Measurements from ENCODE around the gene RAB14. TPM values are rescaled to one million over a fixed set of nuclear protein-coding genes. Genes with fewer than 3 reads are reported as not detected.
"Not testable (repeated sequence)": the region's sequence is repeated elsewhere in the genome, so short reads cannot be mapped to it uniquely, and the experiment has no call there.

RAB14 gene
- total RNA-seq, 4 donors from 2014 or later: 26.2 to 54.1 (median 33.8) TPM

GRCh38 chr9:121184463-121184862 is 17.2 kb downstream of the RAB14 start:
- Histone ChIP-seq H3K9me3 (no peaks in the 10 kb centered on the region), H3K27me3 (no peaks in the 10 kb centered on the region), H3K4me1 (peaks cover 0 to 23% (median 5%) of the 10 kb centered on the region in 4 donors), H3K4me3 (no peak overlapping the region), H3K27ac (no peak overlapping the region), H3K36me3 (peaks cover 0 to 48% (median 0%) of the 10 kb centered on the region in 3 donors)
- TF ChIP-seq POLR2A (IDR thresholded peaks at IDR 0.05) (no peak), CTCF (IDR thresholded peaks at IDR 0.05) (no peak)
- DNase-seq: no peak

DNA sequence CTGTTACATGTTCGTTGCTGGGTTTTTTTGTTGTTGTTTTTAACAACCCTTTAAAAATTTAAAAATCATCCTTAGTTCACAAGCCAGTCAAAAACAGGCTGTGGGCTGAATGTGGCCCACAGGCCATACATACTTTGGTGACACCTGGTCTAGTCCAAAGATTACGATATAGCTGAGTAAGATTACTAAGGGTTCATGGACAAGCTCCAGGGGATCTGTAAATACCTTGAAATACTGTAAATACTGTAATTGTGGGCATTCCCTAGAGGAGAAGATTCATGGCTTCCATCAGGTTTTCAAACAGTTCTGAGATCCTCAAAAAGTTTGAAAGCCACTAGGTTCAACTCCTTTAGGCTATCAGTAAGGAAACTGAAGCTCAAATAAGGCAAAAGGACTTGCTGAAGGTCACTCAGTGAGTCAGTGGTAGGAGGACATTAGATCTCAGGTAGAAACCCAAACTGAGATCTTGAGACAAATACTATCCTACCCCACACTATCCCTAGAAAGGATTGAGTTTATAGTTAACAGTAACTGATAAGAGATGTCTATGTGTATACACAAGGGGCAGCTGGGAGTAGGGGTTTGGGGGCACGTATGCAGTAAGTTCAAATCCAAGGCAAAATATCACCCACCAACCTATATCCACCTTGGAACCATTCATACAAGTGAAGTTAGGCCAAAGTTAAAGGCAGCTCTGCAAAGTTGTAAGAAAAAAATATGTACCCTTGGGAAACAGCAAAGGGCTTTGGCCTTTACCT is 17.8 kb downstream of the RAB14 start:
- Histone ChIP-seq H3K27ac (no peak overlapping the region), H3K4me1 (peaks cover 0 to 24% (median 5%) of the 10 kb centered on the region in 4 donors), H3K36me3 (peaks cover 0 to 52% (median 0%) of the 10 kb centered on the region in 3 donors), H3K4me3 (no peak overlapping the region), H3K27me3 (no peaks in the 10 kb centered on the region), H3K9me3 (no peaks in the 10 kb centered on the region)
- TF ChIP-seq CTCF (IDR thresholded peaks at IDR 0.05) (no peak), POLR2A (IDR thresholded peaks at IDR 0.05) (no peak)
- DNase-seq: no peak

GRCh38 chr9:121182989-121183388 is 18.7 kb downstream of the RAB14 start:
- H3K27me3 ChIP-seq: no peaks in the 10 kb centered on the region
- H3K4me1 ChIP-seq: peaks cover 0 to 27% (median 5%) of the 10 kb centered on the region in 4 donors
- no peak for TF ChIP-seq POLR2A (IDR thresholded peaks at IDR 0.05)
- no peak for TF ChIP-seq CTCF (IDR thresholded peaks at IDR 0.05)
- no peak for DNase-seq
- no peaks in the 10 kb centered on the region for H3K9me3 ChIP-seq
- H3K27ac ChIP-seq: no peak overlapping the region
- no peak overlapping the region for H3K4me3 ChIP-seq
- H3K36me3 ChIP-seq: peaks cover 0 to 61% (median 0%) of the 10 kb centered on the region in 3 donors

DNA sequence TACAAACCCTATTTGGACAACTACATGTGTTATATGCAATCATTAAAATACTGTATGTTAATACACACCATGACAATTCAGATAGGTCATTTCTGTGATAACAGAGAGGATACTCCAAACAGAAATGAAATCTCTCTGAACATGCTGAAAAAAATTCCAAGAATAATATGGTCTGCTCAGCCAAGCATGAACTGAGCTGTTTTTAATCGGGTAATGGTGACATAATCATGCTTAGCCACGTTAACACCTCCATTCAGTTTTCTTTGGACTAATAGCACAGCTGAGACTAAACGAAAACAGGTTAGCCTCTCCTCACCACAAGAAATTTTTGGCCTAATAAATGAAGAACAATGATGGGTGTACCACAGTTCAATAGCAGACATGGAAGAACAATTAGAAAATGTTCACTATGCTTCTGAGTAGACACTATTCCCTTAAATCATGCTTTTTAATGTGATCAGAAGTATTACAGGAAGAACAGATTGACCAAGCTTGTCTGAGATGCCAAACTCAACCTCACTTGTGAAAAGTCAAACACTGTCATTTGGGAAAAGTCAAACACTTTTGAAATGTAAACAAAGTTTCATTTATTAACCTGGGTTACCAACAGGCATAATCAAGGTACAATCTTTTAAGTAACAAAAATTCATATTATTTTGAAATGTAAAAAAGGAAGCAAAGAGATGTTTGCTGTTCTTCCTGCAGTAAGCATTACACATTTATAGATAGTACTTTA is 19.4 kb downstream of the RAB14 start:
- TF ChIP-seq POLR2A (IDR thresholded peaks at IDR 0.05) (no peak), CTCF (IDR thresholded peaks at IDR 0.05) (no peak)
- H3K4me1 ChIP-seq: peaks cover 0 to 27% (median 5%) of the 10 kb centered on the region in 4 donors
- H3K36me3 ChIP-seq: peaks cover 0 to 67% (median 0%) of the 10 kb centered on the region in 3 donors

GRCh38 chr9:121179930-121180681 is 21.6 kb downstream of the RAB14 start:
- no peak overlapping the region for H3K4me3 ChIP-seq
- H3K36me3 ChIP-seq: peaks cover 0 to 73% (median 0%) of the 10 kb centered on the region in 3 donors
- H3K27me3 ChIP-seq: no peaks in the 10 kb centered on the region
- H3K9me3 ChIP-seq: no peaks in the 10 kb centered on the region
- H3K4me1 ChIP-seq: peaks cover 0 to 27% (median 1%) of the 10 kb centered on the region in 4 donors
- no peak overlapping the region for H3K27ac ChIP-seq
- DNase-seq: no peak
- no peak for TF ChIP-seq POLR2A (IDR thresholded peaks at IDR 0.05)
- no peak for TF ChIP-seq CTCF (IDR thresholded peaks at IDR 0.05)

More for the DNA sequence above, 19.4 kb downstream of the RAB14 start:
- no peaks in the 10 kb centered on the region for H3K9me3 ChIP-seq
- H3K4me3 ChIP-seq: no peak overlapping the region
- H3K27me3 ChIP-seq: no peaks in the 10 kb centered on the region
- DNase-seq: no peak
- no peak overlapping the region for H3K27ac ChIP-seq

GRCh38 chr9:121179373-121179721 is 22.3 kb downstream of the RAB14 start:
- not testable (repeated sequence) for H3K9me3 ChIP-seq, DNase-seq, H3K27me3 ChIP-seq, H3K27ac ChIP-seq, H3K4me3 ChIP-seq
- Histone ChIP-seq H3K4me1 (peaks cover 0 to 27% (median 1%) of the 10 kb centered on the region in 4 donors), H3K36me3 (peaks cover 0 to 70% (median 0%) of the 10 kb centered on the region in 3 donors)
